NB4 (cell line): Measurements from ENCODE around the gene LETM1.

Experiments
- DNase-seq: peaks from one replicate; pipeline ENCODE4 v3.0.0; 2010; ENCODE audit warnings: low read depth
- H3K4me3 ChIP-seq: one replicate; pipeline ENCODE4 v1.5.1; 2011; ENCODE audit warnings: mild to moderate bottlenecking, low read depth, low read length, moderate library complexity
- MAX ChIP-seq: IDR thresholded peaks from 2 replicates; pipeline ENCODE4 v1.6.1; 2011; ENCODE audit warnings: low read depth, low read length
- MYC ChIP-seq: IDR thresholded peaks from 2 replicates; pipeline ENCODE4 v1.6.1; 2011; ENCODE audit warnings: low read depth, low read length
- POLR2A ChIP-seq: IDR thresholded peaks from 2 replicates; pipeline ENCODE4 v1.6.1; 2011; ENCODE audit warnings: mild to moderate bottlenecking; ENCODE audit not compliant: insufficient read length; ENCODE audit errors: extremely low read depth
- TF ChIP-seq, protein P1 (sequence below): IDR thresholded peaks from one replicate; pipeline ENCODE4 v1.5.1; 2012; ENCODE audit warnings: low read depth, low read length

The LETM1 gene

GRCh38 chr4:1803523-1804423 lies 52.2 kb downstream of the LETM1 start:
- TF ChIP-seq MAX, result no peak
- no peak for TF ChIP-seq MYC
- no peak for TF ChIP-seq POLR2A
- TF ChIP-seq, protein P1, sequence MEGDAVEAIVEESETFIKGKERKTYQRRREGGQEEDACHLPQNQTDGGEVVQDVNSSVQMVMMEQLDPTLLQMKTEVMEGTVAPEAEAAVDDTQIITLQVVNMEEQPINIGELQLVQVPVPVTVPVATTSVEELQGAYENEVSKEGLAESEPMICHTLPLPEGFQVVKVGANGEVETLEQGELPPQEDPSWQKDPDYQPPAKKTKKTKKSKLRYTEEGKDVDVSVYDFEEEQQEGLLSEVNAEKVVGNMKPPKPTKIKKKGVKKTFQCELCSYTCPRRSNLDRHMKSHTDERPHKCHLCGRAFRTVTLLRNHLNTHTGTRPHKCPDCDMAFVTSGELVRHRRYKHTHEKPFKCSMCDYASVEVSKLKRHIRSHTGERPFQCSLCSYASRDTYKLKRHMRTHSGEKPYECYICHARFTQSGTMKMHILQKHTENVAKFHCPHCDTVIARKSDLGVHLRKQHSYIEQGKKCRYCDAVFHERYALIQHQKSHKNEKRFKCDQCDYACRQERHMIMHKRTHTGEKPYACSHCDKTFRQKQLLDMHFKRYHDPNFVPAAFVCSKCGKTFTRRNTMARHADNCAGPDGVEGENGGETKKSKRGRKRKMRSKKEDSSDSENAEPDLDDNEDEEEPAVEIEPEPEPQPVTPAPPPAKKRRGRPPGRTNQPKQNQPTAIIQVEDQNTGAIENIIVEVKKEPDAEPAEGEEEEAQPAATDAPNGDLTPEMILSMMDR, result no peak
- DNase-seq, result no peak
- no peak overlapping the region for H3K4me3 ChIP-seq

- TF ChIP-seq, protein P1, result peak; percentile 14
- no peak for TF ChIP-seq MYC
- TF ChIP-seq MAX, result no peak; the same call in 1 of the 2 replicates
- TF ChIP-seq POLR2A, result no peak
- H3K4me3 ChIP-seq, result no peak overlapping the region
- no peak for DNase-seq
These were observed 53.0 kb downstream of the LETM1 start for GRCh38 chr4:1802720-1803522.

DNA sequence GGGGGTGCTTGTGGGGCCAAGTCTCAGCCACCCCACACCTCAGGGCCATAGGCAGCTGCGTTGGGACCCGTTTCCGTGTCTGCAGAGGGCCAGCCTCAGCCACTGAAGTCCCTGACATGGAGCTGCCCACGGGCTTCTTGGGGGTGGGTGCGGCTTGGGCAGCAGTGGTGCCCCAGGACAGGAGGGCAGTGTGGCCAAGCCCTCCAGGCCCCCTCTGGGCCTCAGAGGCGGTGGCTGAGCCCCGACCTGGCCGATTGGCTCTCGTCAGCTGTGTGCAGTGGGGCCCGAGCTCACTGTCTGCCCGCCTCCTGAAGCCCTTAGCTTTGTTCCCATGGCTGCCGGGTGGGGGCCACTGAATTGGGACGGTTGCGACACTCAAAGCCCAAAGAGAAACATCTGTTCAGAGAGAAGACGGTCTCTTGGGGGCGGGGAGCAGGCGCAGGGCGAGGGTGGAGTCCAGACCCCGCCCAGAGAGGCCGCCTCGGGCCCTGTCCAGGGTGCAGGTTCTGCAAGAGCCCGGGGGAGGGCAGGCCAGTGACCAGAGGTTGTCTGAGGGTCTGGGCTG lies 53.7 kb downstream of the LETM1 start:
- TF ChIP-seq MYC (peak; percentile 55; the same call in 1 of the 2 replicates), MAX (peak; percentile 56), POLR2A (no peak)
- DNase-seq, result peak; percentile 95
- H3K4me3 ChIP-seq, result no peak overlapping the region

DNA sequence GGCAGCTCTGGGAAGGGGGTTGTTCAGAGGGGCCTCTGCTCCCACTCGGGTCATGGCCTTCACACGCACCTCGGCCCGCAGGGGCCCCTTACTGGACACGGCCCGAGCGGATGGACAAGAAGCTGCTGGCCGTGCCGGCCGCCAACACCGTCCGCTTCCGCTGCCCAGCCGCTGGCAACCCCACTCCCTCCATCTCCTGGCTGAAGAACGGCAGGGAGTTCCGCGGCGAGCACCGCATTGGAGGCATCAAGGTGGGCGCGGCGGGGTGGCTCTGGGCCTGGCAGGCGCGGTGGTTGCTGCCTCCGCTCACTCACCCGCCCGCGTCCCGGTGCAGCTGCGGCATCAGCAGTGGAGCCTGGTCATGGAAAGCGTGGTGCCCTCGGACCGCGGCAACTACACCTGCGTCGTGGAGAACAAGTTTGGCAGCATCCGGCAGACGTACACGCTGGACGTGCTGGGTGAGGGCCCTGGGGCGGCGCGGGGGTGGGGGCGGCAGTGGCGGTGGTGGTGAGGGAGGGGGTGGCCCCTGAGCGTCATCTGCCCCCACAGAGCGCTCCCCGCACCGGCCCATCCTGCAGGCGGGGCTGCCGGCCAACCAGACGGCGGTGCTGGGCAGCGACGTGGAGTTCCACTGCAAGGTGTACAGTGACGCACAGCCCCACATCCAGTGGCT lies 54.5 kb downstream of the LETM1 start:
- no peak overlapping the region for H3K4me3 ChIP-seq
- TF ChIP-seq MAX (no peak), POLR2A (no peak), MYC (no peak)
- TF ChIP-seq, protein P1, result no peak
- no peak for DNase-seq

DNA sequence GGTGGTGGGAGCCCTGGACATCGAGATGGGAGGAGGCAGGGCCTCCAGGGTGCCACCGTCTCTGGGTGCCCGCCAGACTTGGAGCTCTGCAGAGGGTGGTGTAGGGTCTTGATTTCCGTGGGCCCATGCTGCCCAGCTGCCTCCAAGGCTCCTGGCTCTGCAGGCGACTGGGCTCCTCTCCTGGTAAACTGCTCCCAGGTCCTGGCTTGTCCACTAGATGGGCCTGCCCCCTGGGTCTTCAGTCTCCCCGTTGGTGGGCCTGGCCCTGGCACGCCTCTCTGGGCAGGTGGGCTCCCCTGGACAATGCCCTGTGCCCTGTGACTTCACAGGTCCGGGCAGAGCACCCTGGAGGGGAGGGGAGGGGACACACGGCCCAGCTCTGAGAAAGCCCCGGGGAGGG lies 55.2 kb downstream of the LETM1 start:
- no peak for TF ChIP-seq POLR2A
- no peak for TF ChIP-seq MAX
- no peak for TF ChIP-seq MYC
- no peak overlapping the region for H3K4me3 ChIP-seq
- no peak for DNase-seq
